ENCODE measurements around the gene FCER2. TPM values are rescaled to one million over a fixed set of nuclear protein-coding genes. Genes with fewer than 3 reads are reported as not detected.
"Not testable (repeated sequence)": the region's sequence is repeated elsewhere in the genome, so short reads cannot be mapped to it uniquely, and the experiment has no call there.

Gene FCER2
- total RNA-seq (2014; rRNA removed; shearing (Covaris generic)) = not detected in 2 replicates

DNA sequence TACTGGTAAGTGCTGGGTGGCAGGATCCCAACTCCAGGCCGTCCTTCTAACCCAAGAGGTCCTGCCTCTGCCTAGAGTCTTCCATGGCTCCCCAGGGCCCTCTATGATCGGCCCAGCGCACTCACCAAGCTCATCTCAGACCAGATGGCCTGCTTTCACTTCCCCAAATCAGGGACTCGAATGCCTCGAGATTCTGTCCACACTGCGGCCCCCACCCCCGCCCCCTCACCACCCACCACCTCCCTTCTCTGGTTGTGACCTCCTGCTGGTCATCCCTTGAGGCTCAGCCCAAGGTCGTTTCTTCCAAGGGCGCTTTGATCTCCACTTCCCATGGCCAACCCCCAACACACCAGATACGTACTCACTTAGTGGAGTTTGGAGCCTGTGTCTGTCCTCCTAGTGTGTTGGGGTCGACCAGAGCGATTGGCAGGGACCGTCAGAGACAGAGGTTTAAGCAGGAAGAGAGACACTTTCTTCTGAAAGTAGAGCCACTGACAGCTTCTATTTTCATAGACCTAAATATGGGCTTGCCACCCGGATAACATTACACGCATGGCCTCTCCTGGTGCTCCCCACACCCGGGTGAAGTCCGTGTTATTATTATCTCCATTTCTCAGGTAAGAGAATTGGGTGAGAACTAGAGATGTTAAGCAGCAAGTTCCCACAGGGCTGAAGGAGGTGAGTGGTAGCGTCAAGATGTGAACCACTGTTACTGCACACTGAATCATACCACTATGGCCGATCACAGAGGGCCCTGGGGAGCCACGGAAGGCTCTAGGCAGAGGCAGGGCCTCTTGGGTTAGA lies at the start of gene FCER2:
Gene FCER2 (minus strand): TSS at position 478 of the 804 bp plus-strand sequence. CDS start 2,371 bp downstream, outside the sequence.
- DNase-seq = peak; percentile 18
- Histone ChIP-seq H3K4me3 (ENCODE audit: insufficient read depth, low read depth, low read length) (no peak within 1 kb of the TSS), H3K36me3 (replicated peaks; ENCODE audit: control insufficient read depth, insufficient read depth, low read length) (no peaks in the 10 kb centered on the region), H3K27me3 (ENCODE audit: control insufficient read depth, insufficient read depth, low read length) (peaks cover 4% of the 10 kb centered on the region)

DNA sequence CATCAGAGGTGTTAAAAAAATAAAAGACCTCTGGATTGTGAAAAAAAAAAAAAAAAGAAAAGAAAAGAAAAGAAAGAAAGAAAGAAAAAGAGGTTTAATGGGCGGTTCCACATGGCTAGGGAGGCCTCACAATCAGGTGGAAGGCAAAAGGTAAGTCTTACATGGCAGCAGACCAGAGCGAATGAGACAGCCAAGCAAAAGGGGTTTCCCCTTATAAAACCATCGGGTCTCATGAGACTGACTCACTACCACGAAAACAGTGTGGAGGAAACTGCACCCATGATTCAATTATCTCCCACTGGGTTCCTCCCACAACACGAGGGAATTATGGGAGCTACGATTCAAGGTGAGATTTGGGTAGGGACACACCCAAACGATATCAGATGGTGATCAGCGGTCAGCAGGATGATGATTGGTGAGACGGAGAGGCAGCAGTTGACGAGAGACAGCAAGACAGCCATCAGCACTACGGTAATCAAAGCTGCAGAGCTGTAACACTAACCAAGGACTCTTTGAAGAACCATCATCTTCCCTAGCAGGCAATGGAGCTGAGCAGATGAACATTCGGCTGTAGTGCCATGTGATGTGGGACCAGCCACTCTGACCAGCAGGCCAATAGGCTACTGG lies 49.3 kb upstream of the FCER2 start:
- no peaks in the 10 kb centered on the region for H3K36me3 ChIP-seq (replicated peaks; ENCODE audit: control insufficient read depth, insufficient read depth, low read length)
- DNase-seq = no peak
- H3K27me3 ChIP-seq (ENCODE audit: control insufficient read depth, insufficient read depth, low read length) = no peaks in the 10 kb centered on the region; the same call in 1 of the 2 replicates
- no peak overlapping the region for H3K4me3 ChIP-seq (ENCODE audit: insufficient read depth, low read depth, low read length)

DNA sequence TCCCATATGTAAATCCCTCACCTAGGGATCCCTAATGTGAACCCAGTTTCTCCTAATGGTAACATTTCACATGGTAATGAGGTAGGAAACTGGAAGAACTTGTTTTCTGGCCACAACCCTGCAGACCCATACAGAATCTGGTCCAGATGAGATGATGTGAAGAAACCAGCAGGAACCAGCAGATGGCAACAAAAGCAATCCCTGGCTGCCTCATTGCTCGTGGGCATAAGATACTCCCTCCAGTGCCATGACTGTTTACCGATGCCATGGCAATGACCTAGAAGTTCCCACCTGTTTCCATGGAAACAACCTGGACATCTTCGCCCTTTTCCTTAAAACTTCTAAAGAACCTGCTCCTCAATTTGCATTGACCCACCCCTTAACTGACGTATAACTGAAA lies 46.8 kb upstream of the FCER2 start:
- H3K4me3 ChIP-seq (ENCODE audit: insufficient read depth, low read depth, low read length) = no peak overlapping the region
- H3K27me3 ChIP-seq (ENCODE audit: control insufficient read depth, insufficient read depth, low read length) = peaks cover 1% of the 10 kb centered on the region; the same call in 1 of the 2 replicates
- peak; percentile 85 for DNase-seq
- H3K36me3 ChIP-seq (replicated peaks; ENCODE audit: control insufficient read depth, insufficient read depth, low read length) = no peaks in the 10 kb centered on the region

DNA sequence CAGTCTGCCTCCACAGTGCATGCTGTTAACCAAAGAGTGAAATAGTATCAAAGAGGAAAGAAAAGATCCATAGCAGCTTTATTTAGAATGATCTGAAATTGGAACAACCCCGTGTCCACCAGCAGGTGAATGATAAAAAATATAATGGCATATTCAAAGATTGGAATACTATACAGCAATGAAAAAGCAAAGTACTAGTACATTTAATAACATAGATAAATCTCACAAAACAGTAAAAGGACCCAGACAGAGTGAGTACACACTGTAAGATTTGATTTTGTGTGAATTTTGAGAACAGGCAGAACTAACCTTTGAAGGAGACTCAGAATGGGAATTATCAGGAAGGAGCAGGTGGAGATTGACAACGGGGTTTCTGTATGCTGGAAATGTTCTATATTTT lies 46.2 kb upstream of the FCER2 start:
- Histone ChIP-seq H3K4me3 (ENCODE audit: insufficient read depth, low read depth, low read length) (no peak overlapping the region), H3K36me3 (replicated peaks; ENCODE audit: control insufficient read depth, insufficient read depth, low read length) (no peaks in the 10 kb centered on the region), H3K27me3 (ENCODE audit: control insufficient read depth, insufficient read depth, low read length) (peaks cover 1% of the 10 kb centered on the region; the same call in 1 of the 2 replicates)
- peak; percentile 16 for DNase-seq

DNA sequence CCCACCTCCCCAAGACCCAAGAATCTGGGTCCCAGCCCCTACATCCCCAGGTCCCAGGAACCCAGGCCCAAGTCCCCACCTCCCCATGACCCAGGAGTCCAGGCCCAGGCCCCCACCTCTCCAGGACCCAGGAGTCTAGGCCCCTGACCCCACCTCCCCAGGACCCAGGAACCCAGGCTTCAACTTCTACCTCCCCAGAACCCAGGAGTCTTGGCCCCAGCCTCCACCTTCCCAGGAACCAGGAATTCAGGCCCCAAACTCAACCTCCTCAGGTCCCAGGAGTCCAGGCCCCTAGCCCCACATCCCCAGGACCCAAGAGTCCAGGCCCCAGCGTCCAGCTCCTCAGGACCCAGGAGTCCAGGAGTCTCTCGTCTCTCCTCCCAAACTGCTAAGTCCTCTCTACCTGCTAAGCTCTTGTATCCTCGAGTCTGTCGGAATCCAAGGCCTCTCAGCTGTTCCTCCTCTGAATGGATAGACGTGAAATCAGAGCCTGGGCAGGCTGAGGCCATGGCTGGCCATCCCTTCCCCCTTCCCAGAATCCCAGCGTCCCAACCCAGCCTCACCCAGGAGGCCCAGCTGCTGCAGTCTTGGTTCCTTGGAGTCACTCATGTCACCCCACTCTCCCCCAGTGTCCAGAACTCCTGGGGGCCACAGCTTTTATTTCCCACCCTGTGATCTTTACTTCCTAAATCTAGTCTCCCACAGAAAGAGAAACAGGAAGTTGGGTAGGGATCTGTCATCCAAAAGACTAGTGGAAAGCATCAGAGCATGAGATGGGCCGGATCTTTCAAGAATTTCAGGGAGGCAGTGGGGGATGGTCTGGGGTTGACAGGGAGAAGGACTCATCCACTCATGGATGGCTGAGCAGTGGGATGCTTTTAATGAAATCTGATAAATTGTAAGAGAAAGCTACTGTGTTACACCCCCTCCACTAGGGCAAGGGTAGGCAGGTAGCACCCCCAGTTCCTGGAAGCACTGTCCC lies 45.3 kb upstream of the FCER2 start, which contains the start of gene CD209:
Gene CD209 (minus strand): TSS at position 632 of the 982 bp plus-strand sequence. CDS start 23 bp downstream, at position 609.
- Histone ChIP-seq H3K36me3 (replicated peaks; ENCODE audit: control insufficient read depth, insufficient read depth, low read length) (no peaks in the 10 kb centered on the region), H3K27me3 (ENCODE audit: control insufficient read depth, insufficient read depth, low read length) (peaks cover 1% of the 10 kb centered on the region; the same call in 1 of the 2 replicates), H3K4me3 (ENCODE audit: insufficient read depth, low read depth, low read length) (no peak within 1 kb of the TSS)
- peak; percentile 47 for DNase-seq

DNA sequence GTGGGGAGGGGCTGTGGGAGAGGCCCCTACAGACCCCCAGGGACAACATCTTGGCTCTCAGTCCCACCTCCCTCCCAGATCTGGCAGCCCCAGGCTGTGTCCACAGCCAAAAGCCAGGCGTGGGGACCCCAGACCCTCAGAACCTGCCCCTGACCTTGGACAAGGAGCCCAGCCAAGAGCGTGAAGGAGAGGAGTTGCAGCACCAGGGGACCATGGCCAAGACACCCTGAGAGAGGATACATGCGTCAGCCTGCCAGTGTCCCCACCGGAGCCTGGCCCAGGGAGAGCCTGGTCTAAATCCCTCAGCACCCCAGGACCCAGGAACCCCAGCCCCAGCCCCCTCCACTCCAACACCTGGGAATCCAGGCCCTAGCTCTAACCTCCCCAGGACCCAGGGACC lies 44.4 kb upstream of the FCER2 start:
- DNase-seq; H3K4me3 ChIP-seq (ENCODE audit: insufficient read depth, low read depth, low read length); H3K27me3 ChIP-seq (ENCODE audit: control insufficient read depth, insufficient read depth, low read length); H3K36me3 ChIP-seq (replicated peaks; ENCODE audit: control insufficient read depth, insufficient read depth, low read length): not testable (repeated sequence)

DNA sequence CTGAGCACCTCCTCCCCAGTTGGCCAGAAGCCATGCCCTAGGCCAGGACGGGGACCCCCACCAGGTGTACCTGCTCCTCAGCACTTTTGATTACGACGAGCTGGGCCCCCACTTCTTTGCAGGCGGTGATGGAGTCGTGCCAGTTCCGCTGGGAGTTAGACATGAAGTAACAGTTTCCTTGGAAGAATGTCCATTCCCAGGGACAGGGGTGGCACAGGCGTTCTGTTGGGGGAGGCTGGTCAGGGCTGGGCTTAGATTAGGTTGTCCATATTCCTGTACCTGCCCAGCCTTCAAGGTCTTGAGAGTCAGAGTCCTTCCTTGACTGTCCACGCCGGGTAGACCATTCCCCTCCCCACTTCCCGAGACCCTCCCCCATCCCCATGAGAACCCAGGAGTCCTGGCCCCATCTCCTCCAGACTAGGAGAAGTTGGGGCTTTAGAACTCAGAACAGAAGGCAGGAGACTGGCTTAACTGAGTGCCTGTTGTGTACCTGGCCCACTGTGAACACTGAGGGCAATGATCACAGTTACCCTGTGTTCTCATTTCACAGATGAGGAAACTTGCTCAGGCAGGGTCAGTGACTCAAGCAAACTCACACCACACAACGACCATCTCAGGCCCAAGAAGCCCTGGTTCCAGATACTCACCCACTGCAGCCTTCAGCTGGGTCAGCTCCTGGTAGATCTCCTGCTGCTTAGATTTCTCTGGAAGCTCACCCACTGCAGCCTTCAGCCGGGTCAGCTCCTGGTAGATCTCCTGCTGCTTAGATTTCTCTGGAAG lies 43.1 kb upstream of the FCER2 start:
- no peak overlapping the region for H3K4me3 ChIP-seq (ENCODE audit: insufficient read depth, low read depth, low read length)
- 0 out of 2 replicates have a peak, but pooled peaks cover 1% of the 10 kb centered on the region for H3K27me3 ChIP-seq (ENCODE audit: control insufficient read depth, insufficient read depth, low read length)
- no peak for DNase-seq
- H3K36me3 ChIP-seq (replicated peaks; ENCODE audit: control insufficient read depth, insufficient read depth, low read length) = no peaks in the 10 kb centered on the region

DNA sequence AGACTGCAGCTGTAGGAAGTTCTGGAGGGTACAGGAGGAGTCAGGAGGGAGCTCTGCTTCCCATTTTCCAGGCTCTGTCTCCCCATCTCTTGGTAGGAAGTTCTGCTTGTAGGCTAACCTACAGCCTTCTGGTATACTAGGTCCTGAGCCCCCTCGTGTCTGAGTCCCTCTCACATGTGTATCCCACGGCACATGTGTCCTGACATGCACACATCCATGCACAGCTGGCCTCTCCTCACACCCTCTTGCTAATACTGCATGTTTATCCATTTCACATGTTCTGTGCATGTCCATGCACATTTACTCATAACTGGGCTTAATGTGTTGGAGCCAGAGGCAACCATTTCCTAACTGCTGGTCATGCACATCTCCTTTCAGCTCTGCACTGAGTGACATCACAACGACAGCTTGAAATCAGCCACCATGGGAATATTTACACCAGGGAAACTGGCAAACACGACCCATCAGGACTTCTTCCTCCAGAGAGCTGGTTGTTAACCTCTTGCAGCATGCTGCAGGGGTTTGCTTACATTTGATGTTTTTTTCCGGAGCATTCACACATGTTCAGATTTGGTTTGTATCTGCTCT lies 42.4 kb upstream of the FCER2 start:
- 0 out of 2 replicates have a peak, but pooled peaks cover 1% of the 10 kb centered on the region for H3K27me3 ChIP-seq (ENCODE audit: control insufficient read depth, insufficient read depth, low read length)
- DNase-seq = no peak
- no peak overlapping the region for H3K4me3 ChIP-seq (ENCODE audit: insufficient read depth, low read depth, low read length)
- H3K36me3 ChIP-seq (replicated peaks; ENCODE audit: control insufficient read depth, insufficient read depth, low read length) = no peaks in the 10 kb centered on the region

- H3K27me3 ChIP-seq (ENCODE audit: control insufficient read depth, insufficient read depth, low read length) = 0 out of 2 replicates have a peak, but pooled peaks cover 1% of the 10 kb centered on the region
- no peaks in the 10 kb centered on the region for H3K36me3 ChIP-seq (replicated peaks; ENCODE audit: control insufficient read depth, insufficient read depth, low read length)
- no peak overlapping the region for H3K4me3 ChIP-seq (ENCODE audit: insufficient read depth, low read depth, low read length)
- DNase-seq = no peak
Measured at GRCh38 chr19:7743425-7743841, 41.5 kb upstream of the FCER2 start.

DNA sequence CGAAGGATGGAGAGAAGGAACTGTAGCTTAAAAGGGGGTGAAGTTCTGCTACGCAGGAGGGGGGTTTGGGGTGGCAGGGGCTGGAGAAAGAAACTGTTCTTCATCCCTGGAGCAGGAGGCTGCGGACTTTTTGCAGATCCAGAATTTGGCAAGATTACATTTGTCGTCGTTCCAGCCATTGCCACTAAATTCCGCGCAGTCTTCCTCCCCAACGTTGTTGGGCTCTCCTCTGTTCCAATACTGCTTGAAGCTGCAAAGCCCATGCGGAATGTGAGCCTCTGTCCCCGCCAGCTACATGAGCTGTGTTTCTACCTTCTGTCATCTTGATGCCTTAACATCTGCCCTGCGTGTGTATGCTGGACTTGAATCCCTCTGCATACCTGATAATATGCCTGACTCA lies 41.1 kb upstream of the FCER2 start:
- Histone ChIP-seq H3K36me3 (replicated peaks; ENCODE audit: control insufficient read depth, insufficient read depth, low read length) (no peaks in the 10 kb centered on the region), H3K4me3 (ENCODE audit: insufficient read depth, low read depth, low read length) (no peak overlapping the region), H3K27me3 (ENCODE audit: control insufficient read depth, insufficient read depth, low read length) (0 out of 2 replicates have a peak, but pooled peaks cover 1% of the 10 kb centered on the region)
- DNase-seq = no peak

- H3K36me3 ChIP-seq (replicated peaks; ENCODE audit: control insufficient read depth, insufficient read depth, low read length) = no peaks in the 10 kb centered on the region
- 0 out of 2 replicates have a peak, but pooled peaks cover 1% of the 10 kb centered on the region for H3K27me3 ChIP-seq (ENCODE audit: control insufficient read depth, insufficient read depth, low read length)
- DNase-seq = no peak
- H3K4me3 ChIP-seq (ENCODE audit: insufficient read depth, low read depth, low read length) = no peak overlapping the region
Measured at GRCh38 chr19:7742575-7742974, 40.6 kb upstream of the FCER2 start.

- Histone ChIP-seq H3K36me3 (replicated peaks; ENCODE audit: control insufficient read depth, insufficient read depth, low read length) (no peaks in the 10 kb centered on the region), H3K27me3 (ENCODE audit: control insufficient read depth, insufficient read depth, low read length) (0 out of 2 replicates have a peak, but pooled peaks cover 1% of the 10 kb centered on the region), H3K4me3 (ENCODE audit: insufficient read depth, low read depth, low read length) (no peak overlapping the region)
- no peak for DNase-seq
Measured at GRCh38 chr19:7740682-7741054, 38.7 kb upstream of the FCER2 start.

Data from H7 (cell line).